Measurements from ENCODE around the gene NTSR2. TPM values are rescaled to one million over a fixed set of nuclear protein-coding genes. Genes with fewer than 3 reads are reported as not detected.

The NTSR2 gene
- total RNA-seq, 2 experiments from 2014 or later: not detected

- Mint-ChIP-seq H3K27ac (no peak overlapping the region), H3K36me3 (no peaks in the 10 kb centered on the region), H3K4me3 (no peak overlapping the region), H3K4me1 (no peaks in the 10 kb centered on the region), H3K9me3 (no peaks in the 10 kb centered on the region), H3K27me3 (peaks cover 15% of the 10 kb centered on the region)
- POLR2A ChIA-PET: no interaction called here
- ATAC-seq (ENCODE audit: low read depth) (no peak), DNase-seq (no peak)
These were observed 18.0 kb downstream of the NTSR2 start for GRCh38 chr2:11651856-11652548.

DNA sequence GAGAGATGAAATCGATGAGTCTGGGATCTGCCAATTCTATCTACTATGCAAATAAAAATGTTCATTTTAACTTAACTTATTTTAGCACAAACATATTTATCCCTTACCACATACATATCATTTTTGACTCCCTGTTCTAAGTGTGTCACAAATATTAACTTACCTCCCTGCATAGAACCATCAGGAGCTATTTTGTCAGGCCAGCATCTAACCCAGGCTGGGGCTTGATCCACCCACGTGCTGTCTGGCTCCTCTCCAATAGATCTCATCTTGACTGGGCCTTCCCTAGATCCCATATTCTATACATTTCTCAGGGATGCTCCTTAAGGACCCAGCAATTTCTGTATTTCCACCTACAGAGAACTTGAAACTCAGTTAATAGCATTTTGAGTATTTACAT lies 20.9 kb downstream of the NTSR2 start:
- no peak overlapping the region for H3K27ac Mint-ChIP-seq
- POLR2A ChIA-PET: no interaction called here
- DNase-seq (no peak), ATAC-seq (ENCODE audit: low read depth) (no peak)
- no peaks in the 10 kb centered on the region for H3K9me3 Mint-ChIP-seq
- peaks cover 15% of the 10 kb centered on the region for H3K27me3 Mint-ChIP-seq
- H3K4me3 Mint-ChIP-seq: no peak overlapping the region
- no peaks in the 10 kb centered on the region for H3K36me3 Mint-ChIP-seq
- no peaks in the 10 kb centered on the region for H3K4me1 Mint-ChIP-seq

DNA sequence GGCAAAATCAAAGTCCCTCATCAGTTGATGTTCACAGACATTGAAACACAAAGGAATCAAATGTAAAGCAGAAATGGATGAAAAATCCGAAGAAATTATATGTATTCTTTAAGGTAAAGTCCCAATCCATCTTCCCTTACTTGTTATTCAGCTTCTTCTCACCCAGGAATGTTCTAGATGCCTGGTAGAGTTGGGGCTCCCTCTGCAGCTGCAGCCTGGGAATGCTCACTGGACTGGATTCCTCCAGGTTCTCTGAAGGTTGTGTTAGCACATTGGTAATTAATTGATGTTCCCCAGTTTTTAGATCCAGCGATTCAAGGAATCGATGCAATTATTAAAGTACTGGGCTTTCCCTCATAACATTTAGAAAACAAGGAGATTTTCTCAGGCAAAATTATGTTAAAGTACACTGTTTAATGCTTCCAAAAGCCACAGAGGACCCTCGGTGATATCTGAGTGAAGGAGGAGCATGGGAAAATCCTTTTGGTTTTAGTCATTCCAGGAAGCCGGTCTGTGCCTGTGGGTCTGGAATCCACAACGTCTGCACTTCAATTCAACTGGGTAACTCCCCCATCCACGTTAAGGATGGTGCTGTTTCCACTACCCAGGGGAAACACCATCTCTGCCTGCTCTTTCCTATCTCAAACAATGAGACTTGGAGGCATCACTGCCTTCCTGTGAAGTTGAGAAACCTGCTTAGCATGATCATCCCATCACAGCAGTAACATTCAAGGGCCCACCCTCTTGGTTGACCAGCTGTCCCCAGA lies 22.0 kb downstream of the NTSR2 start:
- H3K9me3 Mint-ChIP-seq: no peaks in the 10 kb centered on the region
- no peaks in the 10 kb centered on the region for H3K4me1 Mint-ChIP-seq
- no peak overlapping the region for H3K27ac Mint-ChIP-seq
- POLR2A ChIA-PET: no interaction called here
- no peak overlapping the region for H3K4me3 Mint-ChIP-seq
- DNase-seq (no peak), ATAC-seq (ENCODE audit: low read depth) (no peak)
- H3K27me3 Mint-ChIP-seq: peaks cover 15% of the 10 kb centered on the region
- no peaks in the 10 kb centered on the region for H3K36me3 Mint-ChIP-seq

DNA sequence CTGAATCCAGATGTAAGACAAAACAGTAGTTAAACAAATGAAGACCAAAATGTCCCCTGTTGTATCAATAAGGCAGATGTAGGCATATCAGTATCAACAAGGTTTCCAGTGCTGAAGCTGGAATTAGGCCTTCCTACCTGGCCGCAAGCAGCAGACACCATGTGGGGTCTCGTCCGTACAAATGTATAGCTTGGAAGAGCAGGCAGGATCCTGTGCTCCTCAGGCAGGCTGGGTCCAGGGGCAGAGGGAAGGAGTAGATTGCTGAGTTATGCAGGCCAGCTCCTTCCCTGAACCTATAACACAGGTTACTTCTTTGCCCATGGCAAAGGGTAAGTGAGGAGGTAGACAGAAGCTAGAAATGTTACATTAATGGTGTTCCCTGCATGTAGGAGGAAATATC lies 23.5 kb downstream of the NTSR2 start:
- DNase-seq (no peak), ATAC-seq (ENCODE audit: low read depth) (no peak)
- no peaks in the 10 kb centered on the region for H3K36me3 Mint-ChIP-seq
- H3K4me1 Mint-ChIP-seq: no peaks in the 10 kb centered on the region
- H3K27me3 Mint-ChIP-seq: peaks cover 12% of the 10 kb centered on the region
- POLR2A ChIA-PET: no interaction called here
- H3K9me3 Mint-ChIP-seq: no peaks in the 10 kb centered on the region
- H3K4me3 Mint-ChIP-seq: no peak overlapping the region
- no peak overlapping the region for H3K27ac Mint-ChIP-seq

- Mint-ChIP-seq H3K27me3 (peaks cover 9% of the 10 kb centered on the region), H3K36me3 (no peaks in the 10 kb centered on the region), H3K27ac (no peak overlapping the region), H3K4me3 (no peak overlapping the region), H3K4me1 (no peaks in the 10 kb centered on the region), H3K9me3 (no peaks in the 10 kb centered on the region)
- ATAC-seq (ENCODE audit: low read depth) (no peak), DNase-seq (no peak)
- POLR2A ChIA-PET: no interaction called here
These were observed 25.7 kb downstream of the NTSR2 start for GRCh38 chr2:11644293-11644692.

DNA sequence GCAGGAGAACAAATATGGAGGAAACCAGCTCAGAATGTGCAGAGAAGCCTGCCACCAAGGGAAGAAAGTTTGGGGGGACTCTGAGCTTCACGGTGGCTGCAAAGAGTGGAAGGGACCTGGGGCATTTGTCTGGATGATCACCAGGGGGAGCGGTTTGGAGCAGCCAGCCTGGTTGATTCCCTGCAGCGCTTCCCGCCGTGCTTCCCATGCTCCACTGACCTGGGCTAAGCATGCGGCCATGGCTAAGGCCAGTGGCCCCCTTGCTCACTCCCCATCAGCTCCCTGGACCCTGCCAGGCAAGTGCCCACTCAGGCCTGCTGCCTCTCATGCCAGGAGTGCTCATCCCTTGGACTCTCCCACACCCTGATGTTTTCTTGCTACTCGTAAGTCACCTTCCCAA lies 27.0 kb downstream of the NTSR2 start:
- Mint-ChIP-seq H3K36me3 (no peaks in the 10 kb centered on the region), H3K27me3 (peaks cover 1% of the 10 kb centered on the region), H3K4me1 (no peaks in the 10 kb centered on the region), H3K27ac (no peak overlapping the region), H3K9me3 (no peaks in the 10 kb centered on the region), H3K4me3 (no peak overlapping the region)
- POLR2A ChIA-PET: no interaction called here
- ATAC-seq (ENCODE audit: low read depth) (no peak), DNase-seq (no peak)

DNA sequence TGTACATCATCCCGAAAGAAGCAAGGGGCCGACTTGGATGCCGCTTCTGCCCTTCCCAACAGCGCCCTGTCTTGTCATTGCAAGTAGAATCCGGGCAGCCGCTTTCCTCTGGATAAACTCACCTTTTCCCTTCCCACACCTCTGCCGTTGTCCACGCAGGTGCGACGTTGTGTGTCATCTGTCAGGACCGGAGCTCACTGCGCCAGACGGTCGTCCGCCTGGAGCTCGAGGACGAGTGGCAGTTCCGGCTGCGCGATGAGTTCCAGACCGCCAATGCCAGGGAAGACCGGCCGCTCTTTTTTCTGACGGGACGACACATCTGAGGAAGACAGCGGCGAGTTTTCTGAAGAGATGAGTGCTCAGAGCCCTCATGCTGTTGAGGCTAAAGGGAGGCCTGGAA lies 29.9 kb downstream of the NTSR2 start:
- Mint-ChIP-seq H3K27me3 (peaks cover 3% of the 10 kb centered on the region), H3K9me3 (no peaks in the 10 kb centered on the region), H3K4me3 (no peak overlapping the region), H3K4me1 (no peaks in the 10 kb centered on the region), H3K27ac (no peak overlapping the region), H3K36me3 (no peaks in the 10 kb centered on the region)
- POLR2A ChIA-PET: no interaction called here
- DNase-seq (no peak), ATAC-seq (ENCODE audit: low read depth) (no peak)

DNA sequence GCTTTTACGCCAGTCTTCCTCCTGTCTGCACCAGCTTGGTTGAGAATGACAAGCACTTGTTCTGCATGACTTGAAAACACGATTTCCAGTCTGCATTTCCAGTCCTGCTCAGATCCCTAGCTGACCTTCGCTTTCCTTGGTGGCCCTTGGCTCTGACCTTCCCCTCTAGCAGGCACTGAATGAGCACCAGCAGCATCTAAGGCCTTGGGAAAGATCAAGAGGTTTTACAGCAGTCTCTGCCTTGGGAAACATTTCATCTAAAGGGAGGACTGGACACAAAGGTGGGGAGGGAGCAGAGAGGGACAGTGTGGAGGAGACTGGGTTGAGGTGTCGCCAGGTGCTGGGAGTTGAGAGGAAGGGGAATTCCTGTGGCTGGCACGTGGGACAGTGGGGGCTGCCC lies 30.5 kb downstream of the NTSR2 start:
- no peaks in the 10 kb centered on the region for H3K9me3 Mint-ChIP-seq
- H3K27me3 Mint-ChIP-seq: peaks cover 3% of the 10 kb centered on the region
- no peak overlapping the region for H3K4me3 Mint-ChIP-seq
- no peak for ATAC-seq (ENCODE audit: low read depth)
- no peaks in the 10 kb centered on the region for H3K4me1 Mint-ChIP-seq
- POLR2A ChIA-PET: no interaction called here
- H3K27ac Mint-ChIP-seq: no peak overlapping the region
- H3K36me3 Mint-ChIP-seq: no peaks in the 10 kb centered on the region
- DNase-seq: no peak

GRCh38 chr2:11637546-11637945 lies 32.4 kb downstream of the NTSR2 start:
- Mint-ChIP-seq H3K4me3 (no peak overlapping the region), H3K27ac (no peak overlapping the region), H3K36me3 (no peaks in the 10 kb centered on the region), H3K9me3 (no peaks in the 10 kb centered on the region), H3K4me1 (no peaks in the 10 kb centered on the region), H3K27me3 (peaks cover 3% of the 10 kb centered on the region)
- POLR2A ChIA-PET: no interaction called here
- DNase-seq: no peak
- no peak for ATAC-seq (ENCODE audit: low read depth)

GRCh38 chr2:11636593-11637295 lies 33.3 kb downstream of the NTSR2 start:
- Mint-ChIP-seq H3K27ac (no peak overlapping the region), H3K4me1 (no peaks in the 10 kb centered on the region), H3K36me3 (no peaks in the 10 kb centered on the region), H3K27me3 (peaks cover 3% of the 10 kb centered on the region), H3K4me3 (no peak overlapping the region), H3K9me3 (no peaks in the 10 kb centered on the region)
- POLR2A ChIA-PET: no interaction called here
- no peak for ATAC-seq (ENCODE audit: low read depth)
- no peak for DNase-seq

DNA sequence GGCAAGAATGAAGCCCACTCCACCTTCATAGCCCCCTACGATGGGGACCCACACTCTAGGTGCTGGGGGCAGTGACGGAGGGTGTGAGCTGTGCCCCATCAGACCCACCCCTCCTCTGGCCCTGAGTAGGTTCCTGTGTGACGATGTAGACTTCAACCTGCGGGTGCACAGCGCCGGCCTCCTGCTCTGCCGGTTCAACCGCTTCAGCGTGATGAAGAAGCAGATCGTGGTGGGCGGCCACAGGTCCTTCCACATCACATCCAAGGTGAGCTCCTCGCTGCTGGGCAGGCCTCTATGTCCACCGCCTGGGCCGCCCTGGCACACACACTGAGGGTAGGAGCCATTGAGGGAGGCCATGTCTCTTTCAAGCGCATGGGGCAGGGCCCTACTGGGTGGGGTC lies 34.9 kb downstream of the NTSR2 start:
- Mint-ChIP-seq H3K4me3 (no peak overlapping the region), H3K27me3 (peaks cover 3% of the 10 kb centered on the region), H3K4me1 (no peaks in the 10 kb centered on the region), H3K36me3 (no peaks in the 10 kb centered on the region), H3K27ac (no peak overlapping the region), H3K9me3 (no peaks in the 10 kb centered on the region)
- POLR2A ChIA-PET: no interaction called here
- DNase-seq (no peak), ATAC-seq (ENCODE audit: low read depth) (no peak)

- Mint-ChIP-seq H3K27me3 (peaks cover 3% of the 10 kb centered on the region), H3K9me3 (no peaks in the 10 kb centered on the region), H3K4me1 (no peaks in the 10 kb centered on the region), H3K27ac (no peak overlapping the region), H3K4me3 (no peak overlapping the region), H3K36me3 (no peaks in the 10 kb centered on the region)
- ATAC-seq (ENCODE audit: low read depth) (no peak), DNase-seq (no peak)
- POLR2A ChIA-PET: no interaction called here
These were observed 35.4 kb downstream of the NTSR2 start for GRCh38 chr2:11634584-11634983.

- Mint-ChIP-seq H3K9me3 (no peaks in the 10 kb centered on the region), H3K4me3 (no peak overlapping the region), H3K27ac (no peak overlapping the region), H3K4me1 (no peaks in the 10 kb centered on the region), H3K36me3 (no peaks in the 10 kb centered on the region), H3K27me3 (peaks cover 3% of the 10 kb centered on the region)
- POLR2A ChIA-PET: no interaction called here
- ATAC-seq (ENCODE audit: low read depth) (no peak), DNase-seq (no peak)
These were observed 36.0 kb downstream of the NTSR2 start for GRCh38 chr2:11633923-11634478.

GRCh38 chr2:11631462-11631861 lies 38.5 kb downstream of the NTSR2 start:
- Mint-ChIP-seq H3K36me3 (no peaks in the 10 kb centered on the region), H3K4me1 (no peaks in the 10 kb centered on the region), H3K9me3 (peaks cover 3% of the 10 kb centered on the region), H3K27me3 (peaks cover 3% of the 10 kb centered on the region), H3K4me3 (no peak overlapping the region), H3K27ac (no peak overlapping the region)
- POLR2A ChIA-PET: no interaction called here
- ATAC-seq (ENCODE audit: low read depth): no peak
- no peak for DNase-seq
